ENCODE data around the gene YPEL1.

- TF ChIP-seq CTCF (IDR thresholded peaks at IDR 0.05) (no peak), POLR2A (IDR thresholded peaks at IDR 0.05) (no peak)
Observed at GRCh38 chr22:21738966-21739365, 3.4 kb upstream of the YPEL1 start.
